Stimulated activated naive CD8-positive, alpha-beta T cell treated with anti-CD3 and anti-CD28 coated beads, Interleukin-15, Interleukin-2, amounts not matched to agents 100 U/mL and 50 U/mL, for 24 hours (primary cell): ENCODE results near the gene TMEM14B.
"Not testable (repeated sequence)": the region's sequence is repeated elsewhere in the genome, so short reads cannot be mapped to it uniquely, and the experiment has no call there.

Experiments used
- ATAC-seq: fragments of 150-1000 bp; cut with Tn5 transposase; one replicate; pipeline ENCODE4 v1.10.0; 2021
- DNase-seq: peaks from one replicate; pipeline ENCODE4 v3.0.0; 2021

Gene TMEM14B

GRCh38 chr6:10746915-10747250 lies 722 bp upstream of the TMEM14B start:
- no peak for ATAC-seq
- no peak for DNase-seq

DNA sequence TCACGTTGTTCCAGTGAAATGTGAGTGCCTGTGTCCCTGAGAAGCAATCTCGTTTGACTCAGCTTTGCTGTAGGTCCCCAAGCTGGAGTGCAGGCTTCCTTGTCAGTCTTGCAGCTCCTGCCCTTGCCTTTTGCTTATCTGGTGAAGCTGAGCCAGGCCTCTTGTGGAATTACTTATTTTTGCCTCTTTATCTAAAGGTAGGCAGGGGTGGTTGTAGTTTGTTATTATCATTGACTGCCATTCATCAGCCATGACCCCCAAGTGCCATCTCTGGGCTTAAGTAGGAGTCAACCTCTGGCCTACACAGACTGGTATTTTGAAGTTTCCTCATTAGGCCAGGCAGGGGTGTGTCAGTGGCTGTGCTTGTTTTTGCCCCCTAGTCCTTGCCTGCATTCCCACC lies 2.1 kb downstream of the TMEM14B start:
- ATAC-seq (no peak), DNase-seq (no peak)

DNA sequence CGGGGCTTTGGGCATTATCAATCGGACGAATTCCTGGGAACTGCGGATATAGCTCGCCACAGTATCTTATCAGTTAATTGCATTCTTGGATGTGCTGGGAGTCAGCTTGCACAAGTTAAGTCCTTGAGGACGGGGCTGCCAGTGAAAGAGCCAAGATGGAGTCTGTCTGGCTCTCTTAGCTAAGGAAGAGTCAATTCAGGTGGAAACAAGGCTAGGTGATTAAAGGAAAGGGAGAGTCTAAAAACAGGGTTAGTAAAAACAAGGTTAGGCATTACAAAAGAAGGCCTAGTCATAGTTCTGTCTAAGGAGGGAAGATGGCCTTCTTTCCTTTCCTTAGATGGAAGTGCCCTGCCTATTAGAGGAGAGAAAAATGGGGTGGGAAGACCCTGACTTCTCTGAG lies 3.0 kb downstream of the TMEM14B start:
- not testable (repeated sequence) for DNase-seq, ATAC-seq

DNA sequence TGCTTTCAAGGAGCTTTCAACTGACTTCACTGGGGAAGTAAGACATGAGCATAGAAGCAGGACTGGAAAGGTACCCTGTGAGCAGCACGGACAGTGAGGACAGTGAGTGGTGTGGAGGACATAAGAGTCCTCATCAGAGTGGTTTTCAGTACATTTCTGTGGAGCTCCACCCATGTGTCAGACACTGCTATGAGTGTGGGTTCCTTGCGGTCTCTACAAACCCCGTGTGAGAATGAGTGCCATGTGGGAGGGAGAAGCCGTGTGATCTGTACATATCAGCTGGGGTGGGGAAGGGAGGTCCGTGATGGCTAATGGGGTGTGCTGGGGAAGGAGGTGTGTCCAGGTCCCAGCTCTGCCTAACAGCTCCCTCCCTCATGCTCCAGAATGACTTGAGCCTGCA lies 4.2 kb downstream of the TMEM14B start:
- ATAC-seq, DNase-seq: not testable (repeated sequence)

DNA sequence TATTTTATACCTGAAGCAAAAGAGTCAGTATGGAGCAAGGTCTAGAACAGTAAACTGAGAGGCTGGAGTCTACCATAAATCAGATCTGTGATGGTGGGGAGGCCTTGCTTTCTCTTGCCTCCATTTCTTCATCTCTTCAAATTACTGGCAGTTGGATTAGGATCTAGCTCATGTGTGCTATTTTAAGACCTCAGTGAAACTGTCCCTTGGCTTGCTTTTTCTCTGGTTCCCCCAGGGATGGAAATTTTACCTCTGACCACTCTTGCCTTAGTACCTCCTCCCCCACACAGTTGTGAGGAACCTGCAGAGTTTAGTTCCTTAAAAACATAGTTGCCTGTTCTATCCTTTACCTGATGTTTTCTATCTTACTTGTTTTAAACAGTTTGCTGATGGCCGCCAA lies 8.5 kb downstream of the TMEM14B start:
- DNase-seq, result no peak
- no peak for ATAC-seq

GRCh38 chr6:10759312-10759839 lies 11.8 kb downstream of the TMEM14B start:
- ATAC-seq (no peak), DNase-seq (no peak)

DNA sequence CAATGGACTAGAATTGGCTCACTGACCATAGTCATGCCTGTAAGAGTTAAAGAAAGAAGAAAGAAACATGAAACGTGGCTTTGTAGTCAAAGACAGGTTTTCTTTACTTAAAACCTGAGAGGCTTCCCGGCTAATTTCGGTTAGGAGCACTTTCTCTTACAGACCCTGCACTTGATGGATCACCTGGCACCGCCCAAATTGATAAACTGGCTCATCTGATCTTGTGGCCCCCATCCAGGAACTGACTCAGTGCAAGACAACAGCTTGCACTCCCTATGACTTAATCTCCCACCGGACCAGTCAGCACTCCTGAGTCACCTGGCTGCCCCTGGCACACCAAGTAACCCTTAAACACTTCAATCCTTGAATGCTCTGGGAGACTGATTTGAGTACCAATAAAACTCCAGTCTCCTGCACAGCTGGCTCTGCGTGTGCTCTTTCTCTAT lies 12.3 kb downstream of the TMEM14B start:
- no peak for ATAC-seq
- DNase-seq, result no peak

GRCh38 chr6:10763006-10763405 lies 15.4 kb downstream of the TMEM14B start:
- ATAC-seq (no peak), DNase-seq (no peak)

GRCh38 chr6:10769419-10769818 lies 21.8 kb downstream of the TMEM14B start:
- ATAC-seq, result no peak
- DNase-seq, result no peak

- ATAC-seq, result no peak
- DNase-seq, result no peak
Measured at GRCh38 chr6:10771371-10771894, 23.8 kb downstream of the TMEM14B start.

DNA sequence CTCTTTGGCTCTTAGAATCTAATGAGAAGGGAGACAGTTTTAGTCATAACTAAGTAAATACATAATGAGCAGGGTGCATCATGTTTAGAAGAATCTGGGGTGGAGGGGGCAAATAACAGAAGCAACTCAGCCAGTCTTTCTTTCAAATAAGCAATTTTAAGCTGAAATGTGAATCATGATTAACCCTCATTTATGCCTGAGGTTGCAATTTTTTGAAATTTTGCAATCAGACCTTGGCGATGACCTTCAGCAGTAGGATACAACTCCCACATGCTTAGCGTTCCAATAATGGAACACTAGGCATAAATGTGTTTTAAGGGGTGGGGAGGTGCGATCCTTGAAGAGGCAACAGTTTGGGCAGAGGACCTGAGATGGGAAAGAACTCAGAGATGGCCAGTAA lies 30.6 kb downstream of the TMEM14B start:
- DNase-seq, result no peak
- ATAC-seq, result no peak

DNA sequence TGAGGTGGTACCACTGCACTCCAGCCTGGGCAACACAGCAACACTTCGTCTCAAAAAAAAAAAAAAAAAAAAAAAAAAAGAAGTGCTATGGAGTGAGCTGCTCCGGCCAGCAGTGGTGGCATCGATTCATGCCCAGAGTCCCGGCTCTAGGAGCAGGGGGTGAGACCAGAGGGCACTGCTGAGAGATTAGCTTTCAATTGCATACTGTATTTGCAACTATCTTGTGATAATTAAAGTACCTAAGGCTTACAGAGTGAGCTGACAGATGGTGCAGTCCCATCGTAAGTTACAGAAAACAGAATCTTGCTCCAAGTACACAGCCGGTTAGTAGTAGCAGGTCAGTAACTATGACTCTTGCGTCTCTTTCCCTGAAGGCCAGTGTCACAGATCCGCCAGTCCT lies 31.5 kb downstream of the TMEM14B start:
- no peak for DNase-seq

GRCh38 chr6:10791673-10792072 lies 44.1 kb downstream of the TMEM14B start:
- peak; percentile 73 for ATAC-seq
- DNase-seq, result no peak

More for the DNA sequence above, 31.5 kb downstream of the TMEM14B start:
- no peak for ATAC-seq

DNA sequence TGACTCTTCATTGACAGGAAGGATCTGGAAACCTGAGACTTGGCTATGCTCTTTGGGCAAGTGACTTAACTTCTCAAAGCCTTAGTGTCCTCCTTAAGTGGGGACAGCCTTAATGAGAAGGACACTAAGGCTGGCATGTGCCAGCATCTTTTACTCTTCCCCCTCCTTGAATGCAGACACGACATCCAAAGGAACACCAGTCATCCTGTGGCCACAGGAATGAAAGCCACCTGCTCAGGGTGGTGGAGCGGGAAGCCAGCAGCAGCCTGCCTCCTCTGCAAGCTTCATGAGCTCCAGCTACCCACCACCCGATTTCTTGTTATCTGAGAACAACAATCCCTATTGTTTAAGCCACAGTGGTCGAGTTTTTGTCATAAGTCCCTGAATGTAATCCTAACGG lies 44.5 kb downstream of the TMEM14B start:
- no peak for ATAC-seq
- DNase-seq, result no peak

- DNase-seq (no peak), ATAC-seq (no peak)
Measured at GRCh38 chr6:10793035-10793434, 45.4 kb downstream of the TMEM14B start.

DNA sequence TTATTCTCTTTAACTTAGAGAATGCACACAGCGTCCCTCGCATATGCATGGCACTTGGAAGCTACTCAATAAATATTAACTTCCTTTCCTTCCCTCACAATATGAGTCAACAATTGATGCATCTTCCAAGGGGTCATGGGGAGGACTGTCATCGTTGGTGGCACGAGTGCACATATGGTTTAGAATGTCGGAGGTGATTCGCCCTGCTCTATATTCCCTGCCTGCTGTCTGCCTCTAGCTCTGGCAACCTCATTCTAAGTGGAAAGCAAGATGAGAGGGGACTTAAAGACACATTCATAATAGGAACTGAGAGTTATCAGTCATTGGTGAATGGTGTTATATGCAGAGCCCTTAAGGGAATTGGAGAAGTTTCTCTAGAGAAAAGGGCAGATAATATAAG lies 46.1 kb downstream of the TMEM14B start:
- ATAC-seq (peak; percentile 43), DNase-seq (no peak)

DNA sequence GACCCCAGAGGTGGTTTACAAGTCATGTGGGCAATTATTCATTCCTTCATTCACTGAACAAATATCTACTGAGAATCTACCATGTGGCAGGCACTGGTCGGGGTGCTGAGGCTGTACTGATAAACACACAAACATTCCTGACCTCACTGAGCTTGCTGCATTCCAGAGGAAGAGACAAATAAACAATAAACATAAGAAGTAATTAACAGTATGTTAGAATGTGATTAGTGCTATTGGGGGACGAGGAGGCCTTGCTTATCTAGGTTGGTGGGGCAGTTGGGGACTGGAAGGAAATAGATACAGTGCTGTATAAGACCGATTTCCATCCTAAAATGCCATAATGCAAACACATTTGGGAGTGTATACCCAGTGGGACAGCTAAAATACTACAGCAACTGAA lies 46.6 kb downstream of the TMEM14B start:
- ATAC-seq (no peak), DNase-seq (no peak)

- DNase-seq (no peak), ATAC-seq (no peak)
Measured at GRCh38 chr6:10800810-10801209, 53.2 kb downstream of the TMEM14B start.

DNA sequence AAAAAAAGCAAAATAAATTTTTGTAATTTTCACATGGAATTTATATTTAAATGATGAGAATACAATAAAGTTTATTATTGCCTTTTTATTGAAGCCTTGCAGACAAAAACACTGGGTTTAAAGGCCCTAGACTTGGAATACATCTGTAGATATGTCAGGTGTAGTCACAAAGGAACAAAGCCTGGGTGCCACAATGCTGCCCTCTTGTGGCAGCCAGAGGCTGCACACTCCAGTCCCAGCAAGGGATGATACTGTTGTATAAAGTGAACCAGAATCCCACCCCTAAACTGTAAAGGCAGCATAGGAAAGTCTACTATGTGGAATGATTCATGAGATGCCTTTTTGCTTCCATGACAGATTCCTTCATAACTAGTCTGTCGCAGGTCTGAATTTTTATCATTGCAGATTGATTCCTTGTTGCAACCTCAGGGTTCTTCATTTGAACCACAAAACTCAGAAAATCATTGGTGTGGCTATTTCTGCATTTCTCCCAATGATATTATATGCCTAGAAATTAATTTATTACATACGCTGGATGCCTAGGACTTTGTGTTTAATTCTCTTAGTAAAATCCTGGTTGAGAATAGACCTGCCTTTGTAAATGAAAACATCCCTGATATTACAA lies 53.7 kb downstream of the TMEM14B start:
- DNase-seq (peak; percentile 62), ATAC-seq (peak; percentile 86)
